HCT116 (cell line): ENCODE measurements around the gene BRAT1. TPM values are rescaled to one million over a fixed set of nuclear protein-coding genes. Genes with fewer than 3 reads are reported as not detected.

ENCODE experiments used
- ATAC-seq: fragments of 200-7000 bp; cut with Tn5 transposase; 2 replicates; pipeline ENCODE4 v1.9.1; 2020; ENCODE audit warnings: mild to moderate bottlenecking, moderate library complexity
- BruUV-seq: library from RNA; stranded (reverse); fragments of 400-500 nt; replicated peaks from 2 replicates; lab custom pipeline; 2021; lab: Mats Ljungman, UMichigan
- CTCF ChIA-PET: fragments of 300-600 bp; sonication (Branson Sonifier 250); formaldehyde crosslinking; loops from one replicate; lab custom pipeline; 2021; ENCODE audit warnings: antibody characterized with exemption; lab: Charles Lee
- POLR2A ChIA-PET: fragments of 300-600, 350-600 bp; sonication (Branson Sonifier 250); formaldehyde crosslinking; loops from one replicate; lab custom pipeline; 2021; ENCODE audit warnings: antibody characterized with exemption; lab: Charles Lee
- RAD21 ChIA-PET, 2 experiments: fragments of 300-600 bp; sonication (Branson Sonifier 250); formaldehyde crosslinking; loops; one replicate each; lab custom pipeline; 2023; ENCODE audit warnings: low total read pairs in 2 of 2; ENCODE audit not compliant: uncharacterized antibody in 2 of 2, unreplicated experiment in 2 of 2, low non-redundant PET in 1 of 2; lab: Charles Lee
- DNase-seq: peaks from one replicate; pipeline ENCODE4 v3.0.0-alpha.2; 2010; ENCODE audit warnings: low read depth, low spot score
- H2AFZ ChIP-seq: fragments of 200-600 bp; shearing (Covaris generic), sonication (generic); 2 replicates; pipeline ENCODE4 v1.6.1; 2017; ENCODE audit warnings: low read depth, mixed run types, mixed read lengths, antibody characterized with exemption, low read length; ENCODE audit not compliant: poor library complexity, severe bottlenecking
- H3K27ac ChIP-seq: 2 replicates; pipeline ENCODE4 v1.5.1; 2012; ENCODE audit warnings: low read depth, low read length
- H3K27me3 ChIP-seq: fragments of 200-600 bp; sonication (generic); 2 replicates; pipeline ENCODE4 v1.6.1; 2016; ENCODE audit warnings: mixed run types, low read length, mixed read lengths; ENCODE audit not compliant: insufficient read depth
- H3K36me3 ChIP-seq, 2 experiments: fragments of 200-500 bp in 1 of 2; fragments of 200-600 bp in 1 of 2; sonication (Bioruptor generic) in 1 of 2; sonication (generic) in 1 of 2; 2 replicates each; pipeline versions ENCODE4 v1.5.1 to v1.6.1; 2014 to 2016; ENCODE audit warnings: low read length in 2 of 2, inconsistent platforms in 1 of 2, mixed read lengths in 1 of 2, mixed run types in 1 of 2; ENCODE audit not compliant: insufficient read depth in 2 of 2, control insufficient read depth in 1 of 2
- H3K4me1 ChIP-seq, 2 experiments: fragments of 200-600 bp in 1 of 2; sonication (generic) in 1 of 2; 2 replicates each; pipeline versions ENCODE4 v1.5.1 to v1.6.1; 2012 to 2017; ENCODE audit warnings: low read length in 2 of 2, inconsistent platforms in 1 of 2, mild to moderate bottlenecking in 1 of 2, mixed read lengths in 1 of 2, mixed run types in 1 of 2, moderate library complexity in 1 of 2; ENCODE audit not compliant: insufficient read depth in 2 of 2, control insufficient read depth in 1 of 2
- H3K4me2 ChIP-seq: fragments of 200-600 bp; sonication (generic); 2 replicates; pipeline ENCODE4 v1.6.1; 2017; ENCODE audit warnings: mixed run types, low read length, mixed read lengths
- H3K4me3 ChIP-seq, 2 experiments: fragments of 200-600 bp in 1 of 2; sonication (generic) in 1 of 2; replicated peaks in 1 of 2; 2 replicates each; pipeline ENCODE4 v1.5.1; 2011 to 2016; ENCODE audit warnings: low read length in 2 of 2, control low read depth in 1 of 2, low read depth in 1 of 2, mild to moderate bottlenecking in 1 of 2, mixed read lengths in 1 of 2, mixed run types in 1 of 2
- H3K79me2 ChIP-seq: fragments of 200-600 bp; sonication (generic); 2 replicates; pipeline ENCODE4 v1.6.1; 2017; ENCODE audit warnings: mild to moderate bottlenecking, mixed run types, low read length, moderate library complexity, mixed read lengths; ENCODE audit not compliant: insufficient read depth
- H3K9ac ChIP-seq: fragments of 200-600 bp; sonication (generic); 2 replicates; pipeline ENCODE4 v1.6.1; 2016; ENCODE audit warnings: low read length, mixed read lengths
- H3K9me2 ChIP-seq: fragments of 200-600 bp; sonication (generic), shearing (Covaris generic); 2 replicates; pipeline ENCODE4 v1.6.1; 2017; ENCODE audit warnings: mixed run types, mild to moderate bottlenecking, moderate library complexity; ENCODE audit not compliant: insufficient read depth
- H3K9me3 ChIP-seq, 2 experiments: fragments of 200-500 bp in 1 of 2; fragments of 200-600 bp in 1 of 2; sonication (Bioruptor generic) in 1 of 2; sonication (generic) in 1 of 2; 2 replicates each; pipeline ENCODE4 v1.6.1; 2014 to 2017; ENCODE audit warnings: low read length in 2 of 2, mixed read lengths in 2 of 2, inconsistent platforms in 1 of 2, low read depth in 1 of 2, mild to moderate bottlenecking in 1 of 2, mixed run types in 1 of 2, moderate library complexity in 1 of 2; ENCODE audit not compliant: control insufficient read depth in 1 of 2, insufficient read depth in 1 of 2
- H4K20me1 ChIP-seq: fragments of 200-600 bp; sonication (generic), shearing (Covaris generic); 2 replicates; pipeline ENCODE4 v1.6.1; 2017; ENCODE audit warnings: mixed run types, mild to moderate bottlenecking, moderate library complexity; ENCODE audit not compliant: insufficient read depth
- CBX3 ChIP-seq: IDR thresholded peaks from 2 replicates; pipeline ENCODE4 v1.6.1; 2012; ENCODE audit warnings: low read depth
- EGR1 ChIP-seq: IDR thresholded peaks from 2 replicates; pipeline ENCODE4 v1.6.1; 2012; ENCODE audit warnings: low read depth
- ELF1 ChIP-seq: IDR thresholded peaks from 2 replicates; pipeline ENCODE4 v1.6.1; 2012; ENCODE audit warnings: low read depth, borderline replicate concordance
- EZH2 ChIP-seq: fragments of 200-600 bp; sonication (generic); IDR thresholded peaks from 2 replicates; pipeline ENCODE4 v1.6.1; 2017; ENCODE audit warnings: antibody characterized with exemption, mixed run types
- EZH2phosphoT487 ChIP-seq: fragments of 200-600 bp; IDR thresholded peaks from 2 replicates; pipeline ENCODE4 v1.6.1; 2018; ENCODE audit warnings: antibody characterized with exemption, borderline replicate concordance
- FOSL1 ChIP-seq: IDR thresholded peaks from 2 replicates; pipeline ENCODE4 v1.6.1; 2012; ENCODE audit warnings: low read depth
- JUND ChIP-seq: IDR thresholded peaks from 2 replicates; pipeline ENCODE4 v1.6.1; 2012
- MAX ChIP-seq: IDR thresholded peaks from 2 replicates; pipeline ENCODE4 v1.6.1; 2012
- POLR2A ChIP-seq: IDR thresholded peaks from 2 replicates; pipeline ENCODE4 v1.7.0; 2011; ENCODE audit warnings: borderline replicate concordance; ENCODE audit not compliant: insufficient read depth, insufficient read length; ENCODE audit errors: extremely low read depth
- POLR2AphosphoS5 ChIP-seq: IDR thresholded peaks from 2 replicates; pipeline ENCODE4 v1.6.1; 2011; ENCODE audit warnings: mild to moderate bottlenecking, low read depth, low read length, moderate library complexity
- REST ChIP-seq: IDR thresholded peaks from 2 replicates; pipeline ENCODE4 v1.6.1; 2012; ENCODE audit warnings: low read depth
- SIN3A ChIP-seq: IDR thresholded peaks from 2 replicates; pipeline ENCODE4 v1.6.1; 2012; ENCODE audit warnings: low read depth
- intact Hi-C: fragments of 100-400 bp; cut with micrococcal nuclease; formaldehyde crosslinking; loops from 2 replicates; pipeline ENCODE4 v1.10.0; 2022
- total RNA-seq: library from RNA; stranded (reverse); gene quantifications from one replicate; pipeline ENCODE4 v1.2.1, GENCODE V29; 2021; ENCODE audit not compliant: unreplicated experiment

The BRAT1 gene
- total RNA-seq, 1 experiment from 2014 or later: 47.6 TPM

DNA sequence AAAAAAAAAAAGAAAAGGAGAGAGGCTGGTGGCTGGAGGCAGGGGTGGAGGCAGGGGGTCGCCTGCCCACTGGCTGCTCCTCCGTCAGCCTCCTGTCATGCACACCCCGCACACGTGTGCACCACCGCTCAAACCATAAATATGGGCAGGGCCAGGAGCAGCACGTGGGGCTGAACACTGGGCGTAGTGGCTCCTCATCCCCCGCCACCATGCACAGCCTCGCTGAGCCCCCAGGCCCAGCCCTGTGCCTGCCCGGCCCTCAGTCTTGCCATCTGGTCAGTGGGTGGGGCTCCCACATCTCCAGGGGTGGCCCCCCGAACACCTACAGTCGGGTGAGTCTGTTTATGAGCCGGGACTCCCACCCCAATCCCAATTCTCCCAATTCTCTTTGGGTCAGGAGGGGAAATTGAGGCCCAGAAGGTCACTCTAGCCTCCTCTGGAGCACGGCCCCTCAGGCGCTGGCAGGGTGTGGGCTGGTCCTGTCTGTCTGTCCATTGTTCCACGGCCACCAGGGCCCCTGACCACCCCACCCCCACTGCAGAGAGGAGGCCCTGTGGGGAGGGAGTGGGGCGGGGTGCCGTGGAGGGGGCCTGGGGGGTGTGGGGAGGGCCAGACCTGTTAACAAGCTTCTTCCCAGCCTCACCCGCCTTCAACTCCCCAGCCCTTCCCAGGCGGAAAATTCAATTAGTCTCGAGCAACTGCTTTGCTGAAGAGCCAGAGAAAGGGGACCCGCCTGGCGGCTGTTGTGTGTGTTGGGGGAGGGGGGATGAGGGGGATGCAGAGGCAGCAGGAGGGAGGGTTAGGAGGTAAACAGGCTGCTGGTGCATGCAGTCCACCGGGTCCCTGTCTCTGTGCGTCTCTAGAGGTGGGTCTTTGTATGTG lies 59.7 kb downstream of the BRAT1 start:
- ChIA-PET POLR2A (no interaction called here), RAD21 (no interaction called here), CTCF (no interaction called here)
- intact Hi-C loops: no loop called here
- Histone ChIP-seq H4K20me1 (no peaks in the 10 kb centered on the region), H3K4me2 (no peak overlapping the region), H3K4me1 (no peaks in the 10 kb centered on the region; a peak in 1 of 4 replicates), H3K9me2 (no peaks in the 10 kb centered on the region), H2AFZ (no peak overlapping the region), H3K4me3 (no peak overlapping the region), H3K9me3 (no peaks in the 10 kb centered on the region), H3K9ac (no peak overlapping the region), H3K27me3 (no peaks in the 10 kb centered on the region), H3K79me2 (no peaks in the 10 kb centered on the region), H3K27ac (no peak overlapping the region), H3K36me3 (no peaks in the 10 kb centered on the region)
- TF ChIP-seq SIN3A (no peak), EZH2phosphoT487 (no peak), EGR1 (no peak), POLR2AphosphoS5 (no peak)
- BruUV-seq: no TSS peak
- ATAC-seq: no peak
- no peak for DNase-seq

GRCh38 chr7:2494191-2495130 lies 60.9 kb downstream of the BRAT1 start:
- H3K36me3 ChIP-seq: no peaks in the 10 kb centered on the region
- H3K4me3 ChIP-seq: no peak overlapping the region
- no peak overlapping the region for H3K27ac ChIP-seq
- H3K4me1 ChIP-seq: no peaks in the 10 kb centered on the region; a peak in 1 of 4 replicates
- DNase-seq: no peak
- no peaks in the 10 kb centered on the region for H3K9me2 ChIP-seq
- ATAC-seq: no peak
- ChIA-PET CTCF (no interaction called here), RAD21 (no interaction called here), POLR2A (no interaction called here)
- no peaks in the 10 kb centered on the region for H3K9me3 ChIP-seq
- H2AFZ ChIP-seq: no peak overlapping the region
- BruUV-seq: no TSS peak
- H4K20me1 ChIP-seq: no peaks in the 10 kb centered on the region
- H3K4me2 ChIP-seq: no peak overlapping the region
- intact Hi-C loops: no loop called here
- H3K79me2 ChIP-seq: no peaks in the 10 kb centered on the region
- no peaks in the 10 kb centered on the region for H3K27me3 ChIP-seq
- H3K9ac ChIP-seq: no peak overlapping the region
- TF ChIP-seq MAX: no peak
- no peak for TF ChIP-seq POLR2AphosphoS5
- no peak for TF ChIP-seq ELF1
- TF ChIP-seq POLR2A: no peak
- no peak for TF ChIP-seq EZH2
- TF ChIP-seq REST: no peak
- TF ChIP-seq JUND: no peak
- TF ChIP-seq FOSL1: no peak
- no peak for TF ChIP-seq CBX3
